BJ (cell line): ENCODE data around the gene DSC3. TPM values are rescaled to one million over a fixed set of nuclear protein-coding genes. Genes with fewer than 3 reads are reported as not detected.
"Not testable (repeated sequence)": the region's sequence is repeated elsewhere in the genome, so short reads cannot be mapped to it uniquely, and the experiment has no call there.

Experiments
- CTCF ChIA-PET: fragments of 350-600 bp; formaldehyde crosslinking; extraction: SDS; loops from one replicate; lab custom pipeline; 2021; ENCODE audit warnings: antibody characterized with exemption, inconsistent platforms; lab: Yijun Ruan, JAX
- POLR2A ChIA-PET: fragments of 300-600 bp; sonication (Branson Sonifier 250); formaldehyde crosslinking; extraction: SDS; loops from one replicate; lab custom pipeline; 2021; ENCODE audit warnings: antibody characterized with exemption; lab: Charles Lee
- DNase-seq: peaks from one replicate; pipeline ENCODE4 v3.0.0-alpha.2; 2011; ENCODE audit warnings: low read depth
- H3K27me3 ChIP-seq: 2 replicates; pipeline ENCODE4 v1.6.0; 2011; ENCODE audit warnings: low read length; ENCODE audit not compliant: control insufficient read depth, insufficient read depth
- H3K36me3 ChIP-seq: 2 replicates; pipeline ENCODE4 v1.5.1; 2011; ENCODE audit warnings: low read length; ENCODE audit not compliant: control insufficient read depth, insufficient read depth
- H3K4me3 ChIP-seq: 2 replicates; pipeline ENCODE4 v1.5.1; 2011; ENCODE audit warnings: low read depth, mild to moderate bottlenecking, control low read depth, low read length
- CTCF ChIP-seq: IDR thresholded peaks from 2 replicates; pipeline ENCODE4 v1.5.1; 2011; ENCODE audit warnings: low read depth, mild to moderate bottlenecking, control low read depth, inconsistent platforms, low read length, moderate library complexity; ENCODE audit not compliant: insufficient read depth
- polyA plus RNA-seq: library from polyadenylated mRNA; depleted of rRNA; stranded (reverse); fragments of >200 nt; gene quantifications from 2 replicates; pipeline ENCODE4 v1.2.3, GENCODE V29; 2011

Gene DSC3
- polyA plus RNA-seq, 1 experiment: not detected

GRCh38 chr18:31039426-31039825 lies 3.1 kb downstream of the DSC3 start:
- POLR2A ChIA-PET: no interaction called here
- no peak for DNase-seq
- Histone ChIP-seq H3K27me3 (no peaks in the 10 kb centered on the region), H3K36me3 (no peaks in the 10 kb centered on the region), H3K4me3 (no peak overlapping the region)
- no peak for TF ChIP-seq CTCF
- CTCF ChIA-PET: no interaction called here

DNA sequence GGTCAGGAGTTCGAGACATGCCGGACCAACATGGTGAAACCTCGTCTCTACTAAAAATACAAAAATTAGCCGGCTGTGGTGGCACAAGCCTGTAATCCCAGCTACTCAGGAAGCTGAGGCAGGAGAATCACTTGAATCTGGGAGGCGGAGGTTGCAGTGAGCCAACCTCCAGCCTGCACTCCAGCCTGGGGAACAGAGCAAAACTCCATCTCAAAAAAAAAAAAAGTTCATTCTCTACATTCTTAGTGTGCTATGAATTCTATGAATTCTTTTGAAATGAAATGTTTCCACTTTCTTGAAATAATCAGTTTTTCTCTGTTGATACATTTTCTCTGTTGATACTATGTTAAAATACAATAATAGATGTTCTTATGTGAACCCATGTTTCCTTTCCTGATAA lies 4.9 kb downstream of the DSC3 start:
- POLR2A ChIA-PET, CTCF ChIA-PET, DNase-seq: not testable (repeated sequence)

DNA sequence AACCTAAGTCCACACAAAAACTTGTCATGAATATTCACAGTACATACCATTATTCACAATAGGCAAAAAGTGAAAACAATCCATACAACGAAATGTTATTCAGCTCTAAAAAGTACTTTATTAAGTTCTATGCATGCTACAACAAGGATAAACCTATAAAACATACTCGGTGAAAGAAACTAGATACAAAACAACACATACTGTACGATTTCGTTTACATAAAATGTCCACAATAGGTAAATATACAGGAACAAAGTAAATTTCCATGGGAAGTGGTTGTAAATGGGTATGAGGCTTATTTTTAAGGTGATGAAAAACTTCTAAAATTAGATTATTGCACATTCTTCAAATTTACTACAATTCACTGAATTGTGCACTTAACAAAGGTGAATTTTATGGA lies 8.0 kb downstream of the DSC3 start:
- H3K36me3 ChIP-seq: no peaks in the 10 kb centered on the region
- no peaks in the 10 kb centered on the region for H3K27me3 ChIP-seq
- no peak for DNase-seq
- no peak overlapping the region for H3K4me3 ChIP-seq
- POLR2A ChIA-PET: no interaction called here
- CTCF ChIA-PET: no interaction called here
- no peak for TF ChIP-seq CTCF

More for the DNA sequence above, 4.9 kb downstream of the DSC3 start:
- not testable (repeated sequence) for H3K27me3 ChIP-seq, H3K4me3 ChIP-seq, H3K36me3 ChIP-seq

DNA sequence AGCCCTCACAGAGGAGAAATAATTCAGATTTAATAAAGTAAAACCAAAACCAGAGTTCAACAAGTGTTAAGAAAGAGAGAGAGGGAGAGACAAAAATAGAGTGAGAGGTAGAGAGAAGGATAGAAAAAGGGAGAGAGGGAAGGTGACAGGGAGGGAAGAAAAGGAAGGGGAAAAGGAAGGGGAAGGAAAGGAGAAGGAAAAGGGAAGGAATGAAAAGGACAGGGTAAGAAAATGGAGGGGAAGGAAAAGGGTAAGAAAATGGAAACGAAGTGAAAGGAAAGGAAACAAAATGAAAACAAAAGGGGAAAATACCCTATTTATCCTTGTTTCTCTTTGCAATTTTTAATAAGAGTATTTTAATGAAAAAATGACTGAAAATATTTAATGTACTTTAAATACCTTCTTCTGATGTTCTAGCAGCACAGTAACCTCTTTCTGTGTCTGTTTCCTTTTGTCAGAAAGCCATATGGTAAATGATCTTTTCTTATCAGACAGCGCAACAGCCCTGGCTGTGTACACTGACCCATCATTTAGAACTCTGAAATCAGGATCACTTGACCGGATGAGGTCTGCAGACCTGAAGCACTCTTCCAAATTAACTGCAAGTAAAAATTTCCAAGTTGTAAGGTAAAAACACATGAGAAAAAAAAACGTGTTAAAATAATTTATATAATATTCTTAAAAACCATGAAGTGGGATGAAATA lies 11.8 kb downstream of the DSC3 start:
- ChIA-PET POLR2A (no interaction called here), CTCF (no interaction called here)
- Histone ChIP-seq H3K4me3 (no peak overlapping the region), H3K36me3 (no peaks in the 10 kb centered on the region), H3K27me3 (no peaks in the 10 kb centered on the region)
- no peak for DNase-seq
- TF ChIP-seq CTCF: no peak

GRCh38 chr18:31015715-31016434 lies 26.7 kb downstream of the DSC3 start:
- no peak for TF ChIP-seq CTCF
- no peaks in the 10 kb centered on the region for H3K36me3 ChIP-seq
- CTCF ChIA-PET: no interaction called here
- no peak overlapping the region for H3K4me3 ChIP-seq
- H3K27me3 ChIP-seq: no peaks in the 10 kb centered on the region
- no peak for DNase-seq
- POLR2A ChIA-PET: no interaction called here

DNA sequence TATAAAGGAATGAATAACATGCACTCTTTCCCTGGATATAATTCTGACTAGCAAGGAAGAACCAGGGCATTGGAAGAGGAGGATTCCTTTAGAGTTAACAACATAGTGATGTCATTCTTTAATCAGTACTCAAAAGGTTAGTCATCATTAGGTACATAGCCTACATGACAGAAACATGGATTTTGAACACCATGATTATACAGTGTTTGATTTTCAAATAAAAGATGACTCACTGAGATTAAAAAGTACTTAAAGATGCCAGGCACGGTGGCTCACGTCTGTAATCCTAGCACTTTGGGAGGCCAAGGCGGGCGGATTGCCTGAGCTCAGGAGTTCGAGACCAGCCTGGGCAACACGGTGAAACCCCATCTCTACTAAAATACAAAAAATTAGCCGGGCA lies 31.1 kb downstream of the DSC3 start:
- CTCF ChIA-PET, H3K4me3 ChIP-seq, DNase-seq, H3K36me3 ChIP-seq, POLR2A ChIA-PET, H3K27me3 ChIP-seq: not testable (repeated sequence)
